Common myeloid progenitor, CD34-positive (primary cell): Measurements from ENCODE around the gene MGST1.
"Not testable (repeated sequence)": the region's sequence is repeated elsewhere in the genome, so short reads cannot be mapped to it uniquely, and the experiment has no call there.

ENCODE experiments used
- CTCF ChIA-PET: fragments of 350-600 bp; sonication (Branson Sonifier 250); formaldehyde crosslinking; loops from one replicate; lab custom pipeline; 2021; ENCODE audit warnings: antibody characterized with exemption; lab: Charles Lee
- POLR2A ChIA-PET: fragments of 350-600 bp; sonication (Branson Sonifier 250); formaldehyde crosslinking; loops from one replicate; lab custom pipeline; 2021; ENCODE audit warnings: antibody characterized with exemption; lab: Charles Lee
- DNase-seq, 3 donors: peaks; one replicate each; pipeline versions ENCODE4 v3.0.0 to v3.0.0-alpha.2; 2013
- H3K27ac ChIP-seq, 2 experiments: 1 replicate in 1 of 2; 2 replicates in 1 of 2; pipeline ENCODE4 v1.7.0; 2013; ENCODE audit warnings: inconsistent platforms in 2 of 2, low read length in 2 of 2, mild to moderate bottlenecking in 2 of 2, low read depth in 1 of 2, moderate library complexity in 1 of 2; ENCODE audit not compliant: severe bottlenecking in 2 of 2, insufficient read depth in 1 of 2, poor library complexity in 1 of 2
- H3K27me3 ChIP-seq, 5 experiments: replicated peaks in 2 of 5; 1 replicate in 3 of 5; 2 replicates in 2 of 5; pipeline versions ENCODE4 v1.6.1 to v1.7.0; 2013; ENCODE audit warnings: low read length in 4 of 5, mild to moderate bottlenecking in 2 of 5, moderate library complexity in 2 of 5, inconsistent platforms in 1 of 5; ENCODE audit not compliant: insufficient read depth in 5 of 5, control insufficient read depth in 4 of 5
- H3K36me3 ChIP-seq, 4 experiments: 1 replicate in 2 of 4; 2 replicates in 2 of 4; pipeline versions ENCODE4 v1.6.1 to v1.7.0; 2013; ENCODE audit warnings: low read length in 3 of 4, control low read depth in 1 of 4, mild to moderate bottlenecking in 1 of 4; ENCODE audit not compliant: control insufficient read depth in 4 of 4, insufficient read depth in 4 of 4
- H3K4me1 ChIP-seq, 4 experiments: 1 replicate in 3 of 4; 2 replicates in 1 of 4; pipeline versions ENCODE4 v1.6.1 to v1.7.1; 2013; ENCODE audit warnings: low read length in 3 of 4, mild to moderate bottlenecking in 3 of 4, control low read depth in 1 of 4, inconsistent platforms in 1 of 4, moderate library complexity in 1 of 4; ENCODE audit not compliant: control insufficient read depth in 4 of 4, insufficient read depth in 4 of 4; ENCODE audit errors: control extremely low read depth in 1 of 4
- H3K4me3 ChIP-seq, 7 experiments: 1 replicate in 4 of 7; 2 replicates in 3 of 7; pipeline versions ENCODE4 v1.5.1 to v1.7.0; 2013; ENCODE audit warnings: mild to moderate bottlenecking in 7 of 7, low read length in 6 of 7, moderate library complexity in 6 of 7, inconsistent platforms in 2 of 7, low read depth in 2 of 7, control low read depth in 1 of 7; ENCODE audit not compliant: insufficient read depth in 4 of 7, control insufficient read depth in 1 of 7; ENCODE audit errors: extremely low read depth in 1 of 7
- H3K9me3 ChIP-seq, 5 experiments: 1 replicate in 4 of 5; 2 replicates in 1 of 5; pipeline versions ENCODE4 v1.6.1 to v1.7.1; 2013; ENCODE audit warnings: low read length in 4 of 5, mild to moderate bottlenecking in 2 of 5, inconsistent platforms in 1 of 5, low read depth in 1 of 5, moderate library complexity in 1 of 5; ENCODE audit not compliant: control insufficient read depth in 4 of 5, insufficient read depth in 2 of 5; ENCODE audit errors: control extremely low read depth in 1 of 5
- WGBS: methylation state at CpG from one replicate; pipeline ENCODE4 v1.1.5; 2013; ENCODE audit not compliant: insufficient coverage; 5-methylcytosine and 5-hydroxymethylcytosine counted together

MGST1 gene

DNA sequence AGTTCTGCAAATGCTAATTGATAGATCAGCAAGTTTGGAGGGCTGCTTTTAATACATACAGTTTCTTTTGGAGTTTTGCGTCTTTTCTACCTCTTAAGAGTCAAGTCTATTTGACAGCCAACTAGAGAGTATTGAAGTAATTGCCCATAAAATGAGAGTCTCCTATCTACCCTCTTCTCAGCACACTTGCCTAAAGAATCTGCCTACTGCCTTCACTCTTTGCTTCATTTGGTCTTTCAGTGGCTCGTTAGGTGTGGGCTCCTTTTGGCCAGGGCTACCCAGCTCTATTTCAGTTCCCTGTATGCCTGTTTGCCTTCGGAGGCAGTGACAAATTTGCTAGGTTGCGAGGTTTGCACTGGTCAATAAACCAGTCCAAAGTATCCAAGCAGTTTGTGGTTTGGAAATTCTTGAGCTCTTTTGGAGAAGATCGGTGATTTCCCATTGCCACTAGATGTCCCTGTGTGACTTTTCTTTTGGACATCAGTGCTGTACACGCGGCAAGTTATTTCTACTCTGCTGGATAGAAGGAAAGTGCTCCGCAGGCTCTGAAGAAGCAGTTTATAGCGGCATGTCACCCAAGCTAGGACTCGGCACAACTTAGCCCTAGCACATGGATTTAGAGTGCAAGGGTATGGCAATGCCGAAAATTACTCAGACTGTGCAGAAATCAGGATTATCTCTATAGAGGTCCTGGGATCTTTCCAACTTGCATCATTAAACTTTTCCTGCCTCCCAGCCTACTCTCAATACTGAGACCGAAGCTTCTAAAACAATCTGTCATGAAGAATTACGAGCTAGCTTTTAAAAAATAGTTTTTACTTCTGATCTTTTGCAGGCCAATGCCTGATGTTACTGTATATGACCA lies 38.6 kb downstream of the MGST1 start:
- H3K4me3 ChIP-seq: no peak overlapping the region
- H3K36me3 ChIP-seq: no peaks in the 10 kb centered on the region
- peak in 1 of 3 donors; percentile 11 for DNase-seq
- H3K4me1 ChIP-seq: no peaks in the 10 kb centered on the region
- no peaks in the 10 kb centered on the region for H3K27me3 ChIP-seq
- 65% methylated on average over 12 of the region's 13 CpGs for WGBS
- CTCF ChIA-PET: no interaction called here
- H3K27ac ChIP-seq: no peak overlapping the region
- peaks cover 0 to 1% (median 0%) of the 10 kb centered on the region in 5 experiments for H3K9me3 ChIP-seq
- POLR2A ChIA-PET: no interaction called here

DNA sequence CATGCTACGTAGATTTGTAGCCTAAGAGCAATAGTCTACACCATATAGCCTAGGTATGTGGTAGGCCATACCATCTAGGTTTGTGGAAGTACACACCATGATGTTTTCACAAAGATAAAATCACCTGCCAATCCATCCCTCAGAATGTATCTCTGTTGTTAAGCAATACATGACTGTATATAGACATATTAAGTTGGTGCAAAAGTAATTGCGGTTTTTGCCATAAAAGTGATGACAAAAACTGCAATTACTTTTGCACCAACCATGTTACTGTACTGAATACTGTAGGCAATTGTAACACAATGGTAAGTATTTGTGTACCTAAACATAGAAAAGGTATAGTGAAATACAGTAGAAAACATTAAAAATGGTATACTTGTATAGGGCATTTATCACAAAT lies 40.5 kb downstream of the MGST1 start:
- no peak overlapping the region for H3K4me3 ChIP-seq
- POLR2A ChIA-PET: no interaction called here
- CTCF ChIA-PET: no interaction called here
- no peak overlapping the region for H3K27ac ChIP-seq
- WGBS: 100% methylated on average over 1 of the region's 2 CpGs
- no peak for DNase-seq
- peaks cover 0 to 2% (median 0%) of the 10 kb centered on the region in 4 experiments for H3K4me1 ChIP-seq
- no peaks in the 10 kb centered on the region for H3K36me3 ChIP-seq
- H3K9me3 ChIP-seq: peaks cover 0 to 1% (median 0%) of the 10 kb centered on the region in 5 experiments
- no peaks in the 10 kb centered on the region for H3K27me3 ChIP-seq

DNA sequence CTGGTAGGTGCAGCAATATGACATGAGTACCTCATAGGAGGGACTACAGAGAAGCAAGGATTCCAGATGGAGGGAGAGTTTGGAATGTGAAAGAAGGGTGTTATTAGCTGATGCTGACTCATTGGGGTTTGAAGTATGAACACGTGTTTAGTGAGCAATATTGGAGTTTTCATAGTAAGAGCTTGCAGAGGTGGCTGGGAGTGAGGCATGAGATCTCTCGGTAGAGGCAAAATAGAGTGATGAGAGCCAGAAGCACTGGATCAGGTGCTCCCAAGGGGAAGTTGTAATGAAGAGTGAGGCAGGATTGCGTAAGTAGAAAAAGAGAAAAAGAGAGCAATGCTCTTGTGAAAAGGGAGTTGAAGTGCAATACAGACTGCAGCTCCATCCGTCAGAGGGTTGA lies 42.1 kb downstream of the MGST1 start:
- Histone ChIP-seq H3K4me3 (no peak overlapping the region), H3K4me1 (peaks cover 0 to 6% (median 0%) of the 10 kb centered on the region in 4 experiments), H3K9me3 (peaks cover 0 to 11% (median 3%) of the 10 kb centered on the region in 5 experiments), H3K36me3 (no peaks in the 10 kb centered on the region), H3K27me3 (no peaks in the 10 kb centered on the region), H3K27ac (no peak overlapping the region)
- 90% methylated on average over 4 of the region's 4 CpGs for WGBS
- no peak for DNase-seq
- CTCF ChIA-PET: no interaction called here
- POLR2A ChIA-PET: interaction anchor here (0.6 kb wide), 1 partner anchor 37 kb away, joined by 3 read pairs; no protein-coding TSS in a partner anchor

DNA sequence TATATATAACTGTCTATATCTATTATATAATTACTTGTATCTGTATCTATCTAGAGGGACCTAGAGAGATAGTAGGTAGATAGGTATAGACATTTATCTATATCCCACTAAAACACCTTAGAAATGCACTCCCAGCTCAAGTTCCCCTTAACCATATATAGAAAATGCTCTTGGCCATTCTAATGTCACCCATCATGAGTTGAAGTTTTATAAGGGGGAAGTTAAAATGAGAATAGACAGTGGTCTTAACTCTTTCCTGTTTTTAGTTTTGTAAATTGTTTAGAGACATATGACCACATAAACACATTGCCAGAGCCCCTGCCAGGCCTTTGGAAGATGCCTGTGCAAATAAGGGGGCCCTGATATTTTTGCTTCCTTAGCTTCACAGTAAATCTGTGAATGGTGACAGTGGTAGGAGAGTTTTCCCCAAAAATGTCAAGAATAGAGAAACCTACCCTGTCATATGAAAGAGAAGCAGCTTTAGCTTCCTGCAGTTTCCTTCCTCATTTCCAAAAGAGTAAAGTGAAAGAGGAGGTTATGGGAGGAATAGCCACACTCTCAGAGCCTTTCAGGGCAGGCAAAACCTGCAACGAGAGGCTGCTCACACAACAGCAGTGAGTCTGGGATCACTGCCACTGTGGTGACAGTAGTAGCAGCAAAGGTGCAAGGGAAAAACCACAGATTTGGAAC lies 45.5 kb downstream of the MGST1 start:
- ChIA-PET POLR2A (no interaction called here), CTCF (no interaction called here)
- Histone ChIP-seq H3K27ac (no peak overlapping the region), H3K4me1 (peaks cover 0 to 6% (median 0%) of the 10 kb centered on the region in 4 experiments), H3K27me3 (no peaks in the 10 kb centered on the region), H3K36me3 (no peaks in the 10 kb centered on the region), H3K9me3 (peaks cover 0 to 11% (median 3%) of the 10 kb centered on the region in 5 experiments), H3K4me3 (no peak overlapping the region)
- 38% methylated on average over 1 of the region's 1 CpG for WGBS
- no peak for DNase-seq

DNA sequence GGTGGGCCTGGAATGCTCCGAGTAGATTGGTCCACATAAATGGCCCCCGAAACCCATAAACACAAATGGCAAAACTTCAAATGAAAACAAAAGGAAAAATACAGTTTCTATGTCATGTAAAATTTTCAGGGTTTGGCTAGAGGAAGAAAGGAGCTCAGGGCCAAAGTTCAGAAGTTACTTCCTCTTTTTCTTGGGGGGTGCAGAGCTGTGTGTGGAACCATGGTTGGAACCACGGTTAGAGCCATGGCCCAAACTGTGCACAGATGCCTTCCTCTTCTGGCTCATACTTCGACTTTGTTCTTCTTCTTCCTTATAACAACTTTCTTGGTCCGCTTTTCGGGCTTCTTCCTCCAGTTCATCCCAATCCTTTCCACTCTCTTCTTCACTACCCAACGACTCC lies 51.7 kb downstream of the MGST1 start:
- H3K27ac ChIP-seq: no peak overlapping the region
- DNase-seq: peak in 2 of 3 donors; percentile 7 to 8
- POLR2A ChIA-PET: no interaction called here
- no peak overlapping the region for H3K4me3 ChIP-seq
- 87% methylated on average over 5 of the region's 7 CpGs for WGBS
- H3K36me3 ChIP-seq: no peaks in the 10 kb centered on the region
- CTCF ChIA-PET: no interaction called here
- H3K27me3 ChIP-seq: no peaks in the 10 kb centered on the region
- no peaks in the 10 kb centered on the region for H3K4me1 ChIP-seq
- H3K9me3 ChIP-seq: peaks cover 0 to 3% (median 0%) of the 10 kb centered on the region in 5 experiments

DNA sequence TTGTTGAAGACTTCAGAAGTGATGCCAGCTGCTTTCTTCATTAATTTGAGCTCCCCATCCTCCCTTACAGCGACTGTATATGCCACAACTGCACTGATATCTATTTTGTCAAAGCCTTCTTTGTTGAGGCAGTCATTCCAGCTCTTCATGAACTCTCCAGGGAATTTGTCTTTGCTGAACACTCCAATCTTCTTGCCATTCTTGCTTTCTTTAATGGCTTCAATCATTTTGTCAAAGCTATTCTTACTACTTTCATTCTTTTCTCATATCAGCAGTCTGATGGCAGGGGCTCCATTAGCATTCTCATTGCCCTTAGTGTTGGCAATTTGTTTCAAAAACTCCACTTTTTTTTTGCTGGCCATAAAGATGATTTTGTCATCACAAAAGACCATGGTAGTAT lies 54.4 kb downstream of the MGST1 start:
- H3K4me3 ChIP-seq, POLR2A ChIA-PET, DNase-seq, H3K4me1 ChIP-seq, H3K9me3 ChIP-seq, CTCF ChIA-PET, H3K27ac ChIP-seq, H3K36me3 ChIP-seq, H3K27me3 ChIP-seq: not testable (repeated sequence)
- WGBS: 100% methylated on average over 1 of the region's 1 CpG

DNA sequence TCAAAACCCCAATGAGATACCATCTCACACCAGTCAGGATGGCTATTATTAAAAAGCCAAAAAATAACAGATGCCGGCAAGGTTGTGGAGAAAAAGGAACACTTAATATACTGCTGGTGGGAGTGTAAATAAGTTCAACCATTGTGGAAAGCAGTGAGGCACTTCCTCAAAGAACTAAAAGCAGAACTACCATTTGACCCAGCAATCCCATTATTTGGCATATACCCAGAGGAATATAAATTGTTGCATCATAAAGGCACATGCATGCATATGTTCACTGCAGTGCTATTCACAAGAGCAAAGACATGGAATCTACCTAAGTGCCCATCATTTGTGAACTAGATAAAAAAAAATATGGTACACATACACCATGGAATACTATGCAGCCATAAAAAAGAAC lies 59.9 kb downstream of the MGST1 start:
- ChIA-PET CTCF (no interaction called here), POLR2A (no interaction called here)
- H3K9me3 ChIP-seq: no peaks in the 10 kb centered on the region

More for the DNA sequence above, 59.9 kb downstream of the MGST1 start:
- 80% methylated on average over 1 of the region's 1 CpG for WGBS
- Histone ChIP-seq H3K4me3 (no peak overlapping the region), H3K27me3 (no peaks in the 10 kb centered on the region), H3K27ac (no peak overlapping the region), H3K4me1 (no peaks in the 10 kb centered on the region), H3K36me3 (no peaks in the 10 kb centered on the region)
- DNase-seq: no peak
